H1 (cell line): ENCODE data around the gene FOLR3. TPM values are rescaled to one million over a fixed set of nuclear protein-coding genes. Genes with fewer than 3 reads are reported as not detected.

Experiments used
- CTCF ChIA-PET: fragments of 300-600 bp; sonication (Branson Sonifier 250); formaldehyde crosslinking; loops from one replicate; lab custom pipeline; 2021; ENCODE audit not compliant: partially characterized antibody; lab: Charles Lee
- POLR2A ChIA-PET: fragments of 300-600 bp; sonication (Branson Sonifier 250); formaldehyde crosslinking; loops from one replicate; lab custom pipeline; 2021; ENCODE audit warnings: inconsistent platforms; ENCODE audit not compliant: partially characterized antibody; lab: Charles Lee
- DNase-seq, 2 experiments: peaks; one replicate each; pipeline versions ENCODE4 v3.0.0 to v3.0.0-alpha.2; 2010 to 2022; ENCODE audit warnings: low spot score in 2 of 2, low read depth in 1 of 2, mixed read lengths in 1 of 2
- FAIRE-seq: peaks from 2 replicates; lab custom pipeline; 2011; peaks lifted over from hg19 to GRCh38; lab: Jason Lieb, UNC
- H2AFZ ChIP-seq: 2 replicates; pipeline ENCODE4 v1.8.1; 2012; ENCODE audit warnings: low read length, inconsistent platforms
- H2AK5ac ChIP-seq: 2 replicates; pipeline ENCODE4 v1.6.1; 2013; ENCODE audit warnings: low read depth, low read length
- H2BK120ac ChIP-seq: replicated peaks from 2 replicates; pipeline ENCODE3; 2013; ENCODE audit warnings: low read depth, low read length, inconsistent platforms
- H2BK12ac ChIP-seq: 2 replicates; pipeline ENCODE4 v1.6.1; 2013; ENCODE audit warnings: low read depth, low read length
- H2BK15ac ChIP-seq: 2 replicates; pipeline ENCODE4 v1.6.1; 2013; ENCODE audit warnings: low read length
- H2BK20ac ChIP-seq: 2 replicates; pipeline ENCODE4 v1.6.1; 2013; ENCODE audit warnings: low read length
- H2BK5ac ChIP-seq: 2 replicates; pipeline ENCODE4 v1.6.1; 2013; ENCODE audit warnings: low read depth, low read length
- H3K14ac ChIP-seq: 2 replicates; pipeline ENCODE4 v1.6.1; 2013; ENCODE audit warnings: inconsistent platforms; ENCODE audit not compliant: insufficient read length
- H3K18ac ChIP-seq: 2 replicates; pipeline ENCODE4 v1.6.1; 2013; ENCODE audit warnings: low read length; ENCODE audit errors: extremely low read depth
- H3K23ac ChIP-seq: 2 replicates; pipeline ENCODE4 v1.6.1; 2013; ENCODE audit warnings: inconsistent platforms; ENCODE audit not compliant: insufficient read length
- H3K23me2 ChIP-seq: 2 replicates; pipeline ENCODE4 v1.6.1; 2013; ENCODE audit warnings: low read depth, low read length
- H3K27ac ChIP-seq: 2 replicates; pipeline ENCODE4 v1.6.1; 2011; ENCODE audit warnings: low read depth, low read length, inconsistent platforms
- H3K27me3 ChIP-seq, 4 experiments: replicated peaks in 1 of 4; 1 replicate in 1 of 4; 2 replicates in 3 of 4; pipeline versions ENCODE4 v1.6.1 to v1.8.1; 2011 to 2013; ENCODE audit warnings: low read length in 3 of 4, mild to moderate bottlenecking in 3 of 4, inconsistent platforms in 2 of 4, mixed read lengths in 2 of 4, moderate library complexity in 1 of 4; ENCODE audit not compliant: control insufficient read depth in 3 of 4, insufficient read depth in 3 of 4; ENCODE audit errors: extremely low read depth in 1 of 4
- H3K36me3 ChIP-seq, 4 experiments: 2 replicates each; pipeline versions ENCODE4 v1.6.1 to v1.8.1; 2011 to 2013; ENCODE audit warnings: mild to moderate bottlenecking in 4 of 4, low read length in 3 of 4, moderate library complexity in 2 of 4, control low read depth in 1 of 4, inconsistent platforms in 1 of 4; ENCODE audit not compliant: insufficient read depth in 4 of 4, control insufficient read depth in 2 of 4
- H3K4ac ChIP-seq: replicated peaks from 2 replicates; pipeline ENCODE3; 2013; ENCODE audit warnings: low read length, low read depth, mixed read lengths, inconsistent platforms; ENCODE audit not compliant: insufficient read length
- H3K4me1 ChIP-seq, 4 experiments: replicated peaks in 1 of 4; 1 replicate in 1 of 4; 2 replicates in 3 of 4; pipeline versions ENCODE4 v1.6.1 to v1.8.1; 2011 to 2013; ENCODE audit warnings: low read length in 3 of 4, inconsistent platforms in 2 of 4, mixed read lengths in 1 of 4; ENCODE audit not compliant: insufficient read depth in 4 of 4, control insufficient read depth in 3 of 4
- H3K4me2 ChIP-seq, 2 experiments: 2 replicates each; pipeline versions ENCODE4 v1.6.1 to v1.8.1; 2011 to 2013; ENCODE audit warnings: low read depth in 2 of 2, low read length in 2 of 2, control low read depth in 1 of 2, inconsistent platforms in 1 of 2, mild to moderate bottlenecking in 1 of 2; ENCODE audit not compliant: insufficient read depth in 1 of 2
- H3K4me3 ChIP-seq, 4 experiments: fragments of 200-600, 300-600 bp in 1 of 4; sonication (generic), shearing (Covaris generic), sonication (Bioruptor Twin) in 1 of 4; 2 replicates each; pipeline versions ENCODE4 v1.5.1 to v1.8.1; 2011 to 2016; ENCODE audit warnings: low read length in 4 of 4, low read depth in 3 of 4, control low read depth in 2 of 4, inconsistent platforms in 2 of 4, mild to moderate bottlenecking in 2 of 4, mixed read lengths in 1 of 4, moderate library complexity in 1 of 4; ENCODE audit not compliant: insufficient read depth in 2 of 4; ENCODE audit errors: extremely low read depth in 1 of 4
- H3K56ac ChIP-seq: replicated peaks from 2 replicates; pipeline ENCODE3; 2013; ENCODE audit warnings: low read depth, mild to moderate bottlenecking, mixed read lengths, low read length, inconsistent platforms; ENCODE audit not compliant: insufficient read length
- H3K79me1 ChIP-seq: 2 replicates; pipeline ENCODE4 v1.6.1; 2013; ENCODE audit warnings: low read depth, low read length, control low read depth
- H3K79me2 ChIP-seq, 2 experiments: 2 replicates each; pipeline versions ENCODE4 v1.6.1 to v1.8.1; 2012 to 2013; ENCODE audit warnings: low read length in 2 of 2, mild to moderate bottlenecking in 2 of 2, inconsistent platforms in 1 of 2; ENCODE audit not compliant: insufficient read depth in 2 of 2, control insufficient read depth in 1 of 2
- H3K9ac ChIP-seq, 4 experiments: replicated peaks in 1 of 4; 1 replicate in 1 of 4; 2 replicates in 3 of 4; pipeline versions ENCODE4 v1.6.1 to v1.8.1; 2011 to 2013; ENCODE audit warnings: low read depth in 3 of 4, low read length in 3 of 4, control low read depth in 2 of 4, mild to moderate bottlenecking in 2 of 4, moderate library complexity in 2 of 4, inconsistent platforms in 1 of 4; ENCODE audit errors: extremely low read depth in 1 of 4
- H3K9me3 ChIP-seq, 2 experiments: 2 replicates each; pipeline versions ENCODE4 v1.6.1 to v1.8.1; 2012 to 2013; ENCODE audit warnings: mild to moderate bottlenecking in 2 of 2, moderate library complexity in 2 of 2, control low read depth in 1 of 2, inconsistent platforms in 1 of 2, low read depth in 1 of 2, low read length in 1 of 2, mixed read lengths in 1 of 2; ENCODE audit not compliant: insufficient read depth in 2 of 2
- H4K20me1 ChIP-seq, 2 experiments: replicated peaks in 1 of 2; 2 replicates each; pipeline versions ENCODE3 to v1.8.1; 2011 to 2013; ENCODE audit warnings: inconsistent platforms in 2 of 2, low read length in 2 of 2, mild to moderate bottlenecking in 1 of 2; ENCODE audit not compliant: insufficient read depth in 2 of 2, control insufficient read depth in 1 of 2
- H4K5ac ChIP-seq: 2 replicates; pipeline ENCODE4 v1.6.1; 2013; ENCODE audit warnings: low read length, low read depth, mixed read lengths, inconsistent platforms; ENCODE audit not compliant: insufficient read length
- H4K8ac ChIP-seq: 2 replicates; pipeline ENCODE4 v1.8.0; 2013; ENCODE audit warnings: mild to moderate bottlenecking, moderate library complexity, low read length, inconsistent platforms; ENCODE audit not compliant: insufficient read depth; ENCODE audit errors: extremely low read depth
- H4K91ac ChIP-seq: replicated peaks from 2 replicates; pipeline ENCODE3; 2013; ENCODE audit warnings: low read length, mixed read lengths, inconsistent platforms; ENCODE audit not compliant: insufficient read length
- ATF2 ChIP-seq: IDR thresholded peaks from 2 replicates; pipeline ENCODE4 v1.6.1; 2012; ENCODE audit warnings: low read length, inconsistent platforms
- BCL11A ChIP-seq, 2 experiments: IDR thresholded peaks; one replicate each; pipeline ENCODE4 v1.6.1; 2011; ENCODE audit warnings: low read depth in 2 of 2, low read length in 2 of 2, mild to moderate bottlenecking in 2 of 2
- E2F6 ChIP-seq: IDR thresholded peaks from 2 replicates; pipeline ENCODE4 v1.6.1; 2012; ENCODE audit warnings: inconsistent platforms
- PHF8 ChIP-seq: fragments of 200-600 bp; sonication (generic); conservative IDR thresholded peaks from 2 replicates; pipeline ENCODE4 v1.7.1; 2012; ENCODE audit warnings: low read depth, mild to moderate bottlenecking, inconsistent platforms, low read length, moderate library complexity
- SIN3A ChIP-seq, 2 experiments: IDR thresholded peaks in 1 of 2; conservative IDR thresholded peaks in 1 of 2; 2 replicates each; pipeline ENCODE4 v1.6.1; 2011 to 2012; ENCODE audit warnings: low read length in 2 of 2, improper control_type of control experiment in 1 of 2, low read depth in 1 of 2, mild to moderate bottlenecking in 1 of 2
- WGBS, 2 experiments: shearing (Covaris generic) in 1 of 2; methylation state at CpG; one replicate each; pipeline versions ENCODE4 v1.1.6 to v1.1.7; 2013 to 2015; ENCODE audit warnings: low lambda C conversion rate in 2 of 2, mixed read lengths in 2 of 2, inconsistent platforms in 1 of 2, low coverage in 1 of 2, missing lambda C conversion rate in 1 of 2; ENCODE audit not compliant: insufficient replicate concordance in 2 of 2, insufficient coverage in 1 of 2, insufficient read length in 1 of 2; ENCODE audit errors: extremely low coverage in 1 of 2, missing lambda C conversion rate in 1 of 2; 5-methylcytosine and 5-hydroxymethylcytosine counted together
- polyA plus RNA-seq, 7 experiments: library from polyadenylated mRNA; depleted of rRNA in 3 of 7; stranded (reverse) in 5 of 7; unstranded in 2 of 7; fragments of >200 nt in 5 of 7; fragments of 200-250 nt in 2 of 7; gene quantifications; 1 replicate in 5 of 7; 2 replicates in 1 of 7; 4 replicates in 1 of 7; pipeline versions ENCODE4 v1.2.1 to v1.2.3, GENCODE V29; 2011 to 2013; ENCODE audit warnings: missing spikeins in 2 of 7, mixed read lengths in 2 of 7
- total RNA-seq: library from RNA; stranded (reverse); fragmentation: NEBNext Ultra II Directional; extraction: Animal tissue kit (Norgen Biotek cat#: 25700); gene quantifications from 2 replicates; pipeline ENCODE4 v1.2.1, GENCODE V29; 2021

Gene FOLR3
- total and polyA plus RNA-seq, 2 of the 8 experiments (the other 6 are each of a cell fraction or from before 2014, with no cell fraction given): not detected

- DNase-seq (no peak), FAIRE-seq (no peak)
- no peaks in the 10 kb centered on the region for H3K79me2 ChIP-seq
- no peak overlapping the region for H3K14ac ChIP-seq
- peak overlapping the region; percentile 88; the same call in 1 of the 2 replicates for H3K18ac ChIP-seq
- WGBS, 2 experiments: 68% methylated on average over 9 of the region's 9 CpGs; no CpG with 5 or more reads in 1 of the 2 experiments
- peak overlapping the region; percentile 69 for H2BK12ac ChIP-seq
- H3K27me3 ChIP-seq: peaks cover 0 to 9% (median under 1%) of the 10 kb centered on the region in 4 experiments; a peak in 6 of 7 replicates
- H3K56ac ChIP-seq: no peak overlapping the region
- H3K23me2 ChIP-seq: peaks cover 4% of the 10 kb centered on the region
- CTCF ChIA-PET: interaction anchor here (0.5 to 1.3 kb wide), 6 partner anchors 11 to 413 kb away, joined by 3 to 4 read pairs (median 3); no protein-coding TSS in a partner anchor
- POLR2A ChIA-PET: interaction anchor here (0.7 to 2.5 kb wide), 31 partner anchors 8 to 422 kb away, joined by 3 to 41 read pairs (median 6); partner anchors contain the start of genes INPPL1, LAMTOR1, LRRC51 and NUMA1
- peak overlapping the region; percentile 93; the same call in 1 of the 2 replicates for H4K8ac ChIP-seq
- peak overlapping the region; percentile 99 for H3K27ac ChIP-seq
- H3K4me2 ChIP-seq: peak overlapping the region; percentile 76 to 82
- H2BK120ac ChIP-seq: peak overlapping the region; percentile 19
- H2BK20ac ChIP-seq: no peak overlapping the region
- H3K4me3 ChIP-seq: peak overlapping the region; percentile 78 to 94 (median 87)
- 0 out of 2 replicates have a peak overlapping the region, but pooled peaks have one; percentile 65 for H2BK15ac ChIP-seq
- H3K4ac ChIP-seq: peak overlapping the region; percentile 88
- H3K4me1 ChIP-seq: peaks cover 0 to 4% (median 0%) of the 10 kb centered on the region in 4 experiments; a peak in 4 of 7 replicates
- peak overlapping the region; percentile 37; the same call in 1 of the 2 replicates for H2AFZ ChIP-seq
- H4K5ac ChIP-seq: peak overlapping the region; percentile 94
- H2BK5ac ChIP-seq: peak overlapping the region; percentile 97
- no peaks in the 10 kb centered on the region for H3K9me3 ChIP-seq
- H4K20me1 ChIP-seq: no peaks in the 10 kb centered on the region
- peak overlapping the region in 3 of 4 experiments; percentile 90 to 99 (median 98); a peak in 6 of 7 replicates for H3K9ac ChIP-seq
- H3K79me1 ChIP-seq: no peaks in the 10 kb centered on the region; the same call in 1 of the 2 replicates
- peaks cover 0 to 2% (median 0%) of the 10 kb centered on the region in 4 experiments; a peak in 4 of 8 replicates for H3K36me3 ChIP-seq
- H3K23ac ChIP-seq: no peak overlapping the region
- H2AK5ac ChIP-seq: 0 out of 2 replicates have a peak overlapping the region, but pooled peaks have one; percentile 30
- peak overlapping the region; percentile 70 for H4K91ac ChIP-seq
- TF ChIP-seq E2F6: no peak
- no peak; the same call in 1 of the 2 replicates for TF ChIP-seq ATF2
- TF ChIP-seq PHF8: no peak
- no peak for TF ChIP-seq BCL11A (IDR thresholded peaks at IDR 0.05; ENCODE audit: low read depth in 2 of 2, low read length in 2 of 2)
- TF ChIP-seq SIN3A (conservative IDR thresholded peaks at IDR 0.05 in 1 of 2, IDR thresholded peaks at IDR 0.05 in 1 of 2; ENCODE audit: low read depth in 1 of 2, low read length in 2 of 2): no peak
Measured at GRCh38 chr11:72112978-72113808, 22.3 kb upstream of the FOLR3 start.
